Brain microvascular endothelial cell (primary cell): ENCODE measurements around the gene OR7G3.

Experiments used
- DNase-seq: peaks from one replicate; pipeline ENCODE4 v3.0.0-alpha.2; 2020
- H3K27ac ChIP-seq: fragments of 250-450 bp; sonication (Bioruptor Pico); 2 replicates; pipeline ENCODE4 v1.5.1; 2020; ENCODE audit warnings: mild to moderate bottlenecking, moderate library complexity
- H3K27me3 ChIP-seq: fragments of 250-450 bp; sonication (Bioruptor Pico); replicated peaks from 2 replicates; pipeline ENCODE4 v1.5.1; 2020; ENCODE audit warnings: mild to moderate bottlenecking
- H3K36me3 ChIP-seq: fragments of 250-450 bp; sonication (Bioruptor Pico); replicated peaks from 2 replicates; pipeline ENCODE4 v1.5.1; 2020; ENCODE audit warnings: mild to moderate bottlenecking
- H3K4me3 ChIP-seq: 2 replicates; pipeline ENCODE4 v1.5.1; 2011; ENCODE audit warnings: low read depth, mild to moderate bottlenecking, control low read depth, low read length, moderate library complexity
- in situ Hi-C: cut with HindIII; loops from 2 replicates; pipeline ENCODE4 v1.10.0; 2017; ENCODE audit warnings: low sequenced_read_pairs, low pct_ligation_motif_present
- TF ChIP-seq, protein P1 (sequence below): IDR thresholded peaks from 2 replicates; pipeline ENCODE4 v1.5.1; 2011; ENCODE audit warnings: low read depth, mild to moderate bottlenecking, moderate library complexity, low read length, control low read depth, inconsistent platforms; ENCODE audit errors: missing control alignments

The OR7G3 gene

DNA sequence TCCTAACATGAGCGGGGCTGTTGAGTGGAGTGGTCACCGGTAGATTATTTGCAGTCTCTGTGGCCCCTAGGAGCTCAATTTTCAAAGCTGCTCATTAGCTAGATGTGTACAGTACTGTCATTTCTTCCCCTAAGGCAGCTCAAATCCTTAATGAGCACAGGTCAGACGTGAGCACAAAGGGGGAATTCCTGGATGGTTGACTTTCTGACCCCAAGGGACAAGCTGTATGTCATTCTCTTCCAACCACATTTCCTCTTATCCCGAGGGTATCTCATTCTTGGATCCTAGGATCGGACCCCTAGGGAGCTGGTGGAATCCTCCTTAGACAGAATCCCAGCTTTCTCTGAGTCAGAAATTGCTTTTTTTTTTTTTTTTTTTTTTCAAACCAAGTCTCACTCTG is 5.7 kb upstream of the OR7G3 start:
- TF ChIP-seq, protein P1, sequence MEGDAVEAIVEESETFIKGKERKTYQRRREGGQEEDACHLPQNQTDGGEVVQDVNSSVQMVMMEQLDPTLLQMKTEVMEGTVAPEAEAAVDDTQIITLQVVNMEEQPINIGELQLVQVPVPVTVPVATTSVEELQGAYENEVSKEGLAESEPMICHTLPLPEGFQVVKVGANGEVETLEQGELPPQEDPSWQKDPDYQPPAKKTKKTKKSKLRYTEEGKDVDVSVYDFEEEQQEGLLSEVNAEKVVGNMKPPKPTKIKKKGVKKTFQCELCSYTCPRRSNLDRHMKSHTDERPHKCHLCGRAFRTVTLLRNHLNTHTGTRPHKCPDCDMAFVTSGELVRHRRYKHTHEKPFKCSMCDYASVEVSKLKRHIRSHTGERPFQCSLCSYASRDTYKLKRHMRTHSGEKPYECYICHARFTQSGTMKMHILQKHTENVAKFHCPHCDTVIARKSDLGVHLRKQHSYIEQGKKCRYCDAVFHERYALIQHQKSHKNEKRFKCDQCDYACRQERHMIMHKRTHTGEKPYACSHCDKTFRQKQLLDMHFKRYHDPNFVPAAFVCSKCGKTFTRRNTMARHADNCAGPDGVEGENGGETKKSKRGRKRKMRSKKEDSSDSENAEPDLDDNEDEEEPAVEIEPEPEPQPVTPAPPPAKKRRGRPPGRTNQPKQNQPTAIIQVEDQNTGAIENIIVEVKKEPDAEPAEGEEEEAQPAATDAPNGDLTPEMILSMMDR: no peak
- Histone ChIP-seq H3K27me3 (no peaks in the 10 kb centered on the region), H3K36me3 (no peaks in the 10 kb centered on the region), H3K27ac (no peak overlapping the region), H3K4me3 (no peak overlapping the region)
- in situ Hi-C loops: no loop called here
- no peak for DNase-seq

DNA sequence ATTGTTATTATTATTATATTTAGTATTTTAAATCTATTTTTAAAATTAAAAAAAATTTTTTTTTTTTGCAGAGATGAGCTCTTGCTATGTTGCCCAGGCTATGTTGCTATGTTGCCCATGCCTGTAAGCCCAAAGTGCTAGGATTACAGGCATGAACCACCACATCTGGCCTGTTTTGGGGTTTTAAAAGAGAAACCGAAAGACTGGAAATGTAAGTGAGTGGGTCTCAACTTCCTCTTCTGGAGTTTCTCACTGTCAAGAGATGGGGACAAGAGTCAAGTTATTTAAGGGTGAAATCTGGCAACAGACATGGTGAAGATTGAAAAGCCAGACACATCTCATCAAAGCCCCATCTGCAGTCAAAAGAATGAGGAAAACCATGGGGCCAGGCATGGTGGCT is 4.2 kb upstream of the OR7G3 start:
- DNase-seq: no peak
- Histone ChIP-seq H3K4me3 (no peak overlapping the region), H3K27me3 (no peaks in the 10 kb centered on the region), H3K36me3 (no peaks in the 10 kb centered on the region), H3K27ac (no peak overlapping the region)
- TF ChIP-seq, protein P1: no peak
- in situ Hi-C loops: no loop called here

DNA sequence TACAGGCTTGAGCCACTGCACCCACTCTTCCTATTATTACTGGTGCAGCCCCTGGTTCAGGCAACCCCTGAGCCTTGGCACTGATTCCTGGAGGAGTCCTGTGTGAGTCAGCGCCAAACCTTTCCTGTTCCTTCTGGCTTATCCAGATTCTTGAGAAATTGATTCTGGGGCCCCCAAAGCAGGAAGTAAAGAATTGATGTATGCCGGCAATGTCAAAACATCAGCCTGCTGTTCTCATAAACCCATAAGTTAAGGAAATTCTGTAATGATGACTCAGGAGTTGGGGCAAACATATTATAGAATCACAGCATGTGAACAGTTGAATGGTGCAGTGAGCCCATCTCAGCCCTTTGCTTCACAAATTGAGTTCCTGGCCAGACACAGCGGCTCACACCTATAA is 1.4 kb upstream of the OR7G3 start:
- H3K36me3 ChIP-seq: no peaks in the 10 kb centered on the region
- no peaks in the 10 kb centered on the region for H3K27me3 ChIP-seq
- no peak overlapping the region for H3K4me3 ChIP-seq
- TF ChIP-seq, protein P1: no peak
- in situ Hi-C loops: no loop called here
- H3K27ac ChIP-seq: no peak overlapping the region
- DNase-seq: peak; percentile 48

DNA sequence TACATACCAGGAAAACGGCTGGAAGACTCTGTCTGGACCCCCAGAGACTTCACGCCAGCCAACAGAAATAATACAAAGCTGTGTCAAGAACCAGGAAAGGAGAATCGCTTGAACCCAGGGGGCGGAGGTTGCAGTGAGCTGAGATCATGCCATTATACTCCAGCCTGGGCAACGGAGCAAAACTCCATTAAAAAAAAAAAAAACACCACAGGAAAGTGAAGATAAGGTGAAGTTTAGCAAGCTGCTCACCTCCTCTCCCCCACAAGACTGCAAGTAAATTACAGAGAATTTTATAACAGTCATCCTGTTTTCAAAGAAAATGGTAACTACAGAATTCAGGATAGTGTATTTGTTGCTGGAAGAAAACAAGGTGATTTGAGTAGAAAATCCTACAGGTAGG is 10.2 kb downstream of the OR7G3 start:
- Histone ChIP-seq H3K27ac (no peak overlapping the region), H3K27me3 (no peaks in the 10 kb centered on the region), H3K4me3 (no peak overlapping the region), H3K36me3 (no peaks in the 10 kb centered on the region)
- in situ Hi-C loops: no loop called here
- DNase-seq: no peak
- TF ChIP-seq, protein P1: no peak

DNA sequence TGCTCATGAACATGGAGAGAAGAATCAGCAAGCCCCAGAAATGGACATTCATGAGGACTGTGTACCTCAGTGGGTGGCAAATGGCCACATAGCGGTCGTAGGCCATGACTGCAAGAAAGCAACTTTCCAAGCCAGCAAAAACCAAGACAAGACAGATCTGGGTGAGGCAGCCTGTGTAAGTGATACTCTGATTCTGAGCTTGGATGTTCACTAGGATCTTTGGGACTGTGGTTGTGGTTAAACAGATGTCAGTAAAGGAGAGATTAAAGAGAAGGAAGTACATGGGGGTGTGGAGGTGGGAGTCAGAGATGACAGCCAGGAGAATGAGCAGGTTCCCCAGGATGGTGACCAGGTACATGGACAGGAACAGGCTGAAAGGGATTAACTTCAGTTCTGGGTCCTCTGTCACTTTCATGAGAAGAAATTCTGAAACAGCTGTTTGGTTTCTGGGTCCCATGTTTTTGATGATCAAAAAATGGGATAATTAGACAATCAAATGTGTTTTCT is 11.4 kb downstream of the OR7G3 start, which contains the start of gene OR7G1:
Gene OR7G1 (minus strand): TSS at position 457 of the 507 bp plus-strand sequence. CDS start 0 bp downstream, at position 457.
- DNase-seq: no peak
- in situ Hi-C loops: no loop called here
- Histone ChIP-seq H3K4me3 (no peak within 1 kb of the TSS), H3K27ac (no peak within 1 kb of the TSS), H3K27me3 (no peaks in the 10 kb centered on the region), H3K36me3 (no peaks in the 10 kb centered on the region)
- TF ChIP-seq, protein P1: no peak

DNA sequence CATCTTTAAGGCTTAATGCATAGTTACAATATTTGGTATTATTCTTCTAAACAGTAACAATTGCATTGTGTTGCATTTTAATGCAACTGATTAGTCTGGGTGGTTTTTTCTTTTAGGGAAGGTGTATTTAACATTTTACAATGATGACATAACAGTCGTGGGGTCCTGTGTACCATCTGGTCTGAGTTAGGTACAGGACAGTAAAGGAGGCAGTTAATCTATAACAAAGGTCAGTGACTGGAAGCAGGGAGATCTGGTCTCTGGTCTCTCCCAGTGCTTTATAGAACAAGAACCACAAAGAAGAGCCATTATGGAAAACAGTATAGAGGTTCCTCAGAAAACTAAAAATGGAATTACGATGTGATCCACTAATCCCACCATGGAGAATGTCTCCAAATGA is 16.8 kb downstream of the OR7G3 start:
- TF ChIP-seq, protein P1: no peak
- Histone ChIP-seq H3K27ac (no peak overlapping the region), H3K4me3 (no peak overlapping the region), H3K27me3 (no peaks in the 10 kb centered on the region), H3K36me3 (no peaks in the 10 kb centered on the region)
- DNase-seq: no peak
- in situ Hi-C loops: no loop called here
